Keratinocyte (primary cell): ENCODE data around the gene BHLHE40. TPM values are rescaled to one million over a fixed set of nuclear protein-coding genes. Genes with fewer than 3 reads are reported as not detected.

Experiments used
- DNase-seq: peaks from one replicate; pipeline ENCODE4 v3.0.0-alpha.2; 2011; ENCODE audit warnings: low read depth, missing footprints, low spot score
- FAIRE-seq: peaks from 2 replicates; lab custom pipeline; 2011; peaks lifted over from hg19 to GRCh38; lab: Jason Lieb, UNC
- H2AFZ ChIP-seq: 2 replicates; pipeline ENCODE4 v1.6.0; 2012; ENCODE audit warnings: low read length, control low read depth, inconsistent platforms; ENCODE audit not compliant: control insufficient read depth
- H3K27ac ChIP-seq: 2 replicates; pipeline ENCODE4 v1.5.1; 2011; ENCODE audit warnings: low read length; ENCODE audit not compliant: control insufficient read depth, insufficient read depth
- H3K27me3 ChIP-seq: 3 replicates; pipeline ENCODE4 v1.6.0; 2011; ENCODE audit warnings: low read length; ENCODE audit not compliant: control insufficient read depth, insufficient read depth; ENCODE audit errors: extremely low read depth
- H3K36me3 ChIP-seq, 2 experiments: 2 replicates in 1 of 2; 3 replicates in 1 of 2; pipeline ENCODE4 v1.5.1; 2011; ENCODE audit warnings: low read length in 2 of 2, mild to moderate bottlenecking in 1 of 2; ENCODE audit not compliant: control insufficient read depth in 2 of 2, insufficient read depth in 2 of 2; ENCODE audit errors: extremely low read depth in 1 of 2
- H3K4me1 ChIP-seq: 3 replicates; pipeline ENCODE4 v1.5.1; 2011; ENCODE audit warnings: low read length; ENCODE audit not compliant: control insufficient read depth, insufficient read depth; ENCODE audit errors: extremely low read depth
- H3K4me2 ChIP-seq: 3 replicates; pipeline ENCODE4 v1.6.0; 2011; ENCODE audit warnings: low read depth, low read length; ENCODE audit not compliant: control insufficient read depth, insufficient read depth; ENCODE audit errors: extremely low read depth
- H3K4me3 ChIP-seq, 3 experiments: fragments of 200-600 bp in 1 of 3; sonication (generic) in 1 of 3; 2 replicates in 2 of 3; 3 replicates in 1 of 3; pipeline ENCODE4 v1.5.1; 2011 to 2016; ENCODE audit warnings: low read length in 3 of 3, mild to moderate bottlenecking in 3 of 3, control low read depth in 2 of 3, inconsistent platforms in 1 of 3, low read depth in 1 of 3, mixed read lengths in 1 of 3, mixed run types in 1 of 3, moderate library complexity in 1 of 3; ENCODE audit not compliant: control insufficient read depth in 2 of 3, insufficient read depth in 2 of 3; ENCODE audit errors: extremely low read depth in 1 of 3
- H3K79me2 ChIP-seq: 2 replicates; pipeline ENCODE4 v1.6.0; 2012; ENCODE audit warnings: low read length; ENCODE audit not compliant: control insufficient read depth, insufficient read depth
- H3K9ac ChIP-seq: 3 replicates; pipeline ENCODE4 v1.6.0; 2011; ENCODE audit warnings: low read length; ENCODE audit not compliant: control insufficient read depth, insufficient read depth; ENCODE audit errors: extremely low read depth
- H3K9me1 ChIP-seq: 3 replicates; pipeline ENCODE4 v1.6.0; 2011; ENCODE audit warnings: low read length; ENCODE audit not compliant: control insufficient read depth, insufficient read depth; ENCODE audit errors: extremely low read depth
- H3K9me3 ChIP-seq: 2 replicates; pipeline ENCODE4 v1.5.1; 2012; ENCODE audit warnings: low read depth, low read length; ENCODE audit not compliant: control insufficient read depth
- H4K20me1 ChIP-seq: 3 replicates; pipeline ENCODE4 v1.6.0; 2011; ENCODE audit warnings: low read length; ENCODE audit not compliant: control insufficient read depth, insufficient read depth; ENCODE audit errors: extremely low read depth
- EZH2 ChIP-seq: IDR thresholded peaks from one replicate; pipeline ENCODE4 v1.6.1; 2012; ENCODE audit warnings: inconsistent platforms, mild to moderate bottlenecking, low read length, moderate library complexity
- dilution Hi-C: fragments of 300-500 bp; cut with MboI; formaldehyde crosslinking; loops from one replicate; pipeline ENCODE4 v1.7.0; 2020; ENCODE audit warnings: low sequenced_read_pairs; ENCODE audit not compliant: extremely low pct_ligation_motif_present
- polyA plus RNA-seq, 5 experiments: library from polyadenylated mRNA; depleted of rRNA in 3 of 5; stranded (reverse) in 3 of 5; stranded (forward) in 1 of 5; unstranded in 1 of 5; fragments of >200 nt; gene quantifications; 1 replicate in 1 of 5; 2 replicates in 3 of 5; 3 replicates in 1 of 5; pipeline versions ENCODE4 v1.2.1 to v1.2.3, GENCODE V29; 2011 to 2012; ENCODE audit warnings: missing spikeins in 2 of 5, low read depth in 1 of 5, low replicate concordance in 1 of 5
- TF ChIP-seq, protein P1 (sequence below), 3 experiments: IDR thresholded peaks in 1 of 3; conservative IDR thresholded peaks in 1 of 3; optimal IDR thresholded peaks in 1 of 3; 2 replicates in 2 of 3; 3 replicates in 1 of 3; pipeline versions ENCODE3 to v1.5.1; 2011; ENCODE audit warnings: low read length in 3 of 3, mild to moderate bottlenecking in 3 of 3, moderate library complexity in 2 of 3, control low read depth in 1 of 3, inconsistent platforms in 1 of 3; ENCODE audit not compliant: insufficient read depth in 2 of 3; ENCODE audit errors: extremely low read depth in 1 of 3

The BHLHE40 gene
- polyA plus RNA-seq, 1 donor (not counting 4 experiments of a cell fraction or from before 2014, with no cell fraction given) = 95.7 TPM

DNA sequence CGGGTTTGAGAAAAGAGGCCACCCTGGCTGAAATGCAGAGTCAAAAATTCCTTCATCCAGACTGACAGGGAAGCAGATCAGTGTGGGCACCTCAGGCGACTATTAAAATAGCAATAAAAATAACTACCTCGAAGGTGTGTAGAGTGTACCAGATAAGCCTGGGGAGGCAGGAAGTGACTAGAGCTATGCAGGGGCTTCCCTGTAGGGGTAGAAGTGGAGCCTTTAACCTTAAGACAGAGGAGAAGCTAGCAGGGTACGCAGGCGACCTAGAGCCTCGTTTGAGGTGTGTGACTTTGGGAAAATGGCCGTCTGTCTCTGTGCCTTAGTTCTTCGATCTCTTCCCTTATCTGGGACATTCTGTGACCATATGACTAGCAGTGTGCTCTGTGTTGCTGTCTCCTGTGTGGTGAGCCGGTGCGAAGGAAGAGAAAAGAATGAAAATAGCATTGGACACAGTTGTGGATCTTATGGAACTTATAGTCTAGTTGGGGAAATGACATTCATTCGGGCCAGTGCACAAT is 17.6 kb downstream of the BHLHE40 start:
- H3K4me3 ChIP-seq = no peak overlapping the region
- peaks cover 38% of the 10 kb centered on the region for H3K4me1 ChIP-seq
- no peak overlapping the region for H3K27ac ChIP-seq
- H3K79me2 ChIP-seq = no peaks in the 10 kb centered on the region
- TF ChIP-seq, protein P1, sequence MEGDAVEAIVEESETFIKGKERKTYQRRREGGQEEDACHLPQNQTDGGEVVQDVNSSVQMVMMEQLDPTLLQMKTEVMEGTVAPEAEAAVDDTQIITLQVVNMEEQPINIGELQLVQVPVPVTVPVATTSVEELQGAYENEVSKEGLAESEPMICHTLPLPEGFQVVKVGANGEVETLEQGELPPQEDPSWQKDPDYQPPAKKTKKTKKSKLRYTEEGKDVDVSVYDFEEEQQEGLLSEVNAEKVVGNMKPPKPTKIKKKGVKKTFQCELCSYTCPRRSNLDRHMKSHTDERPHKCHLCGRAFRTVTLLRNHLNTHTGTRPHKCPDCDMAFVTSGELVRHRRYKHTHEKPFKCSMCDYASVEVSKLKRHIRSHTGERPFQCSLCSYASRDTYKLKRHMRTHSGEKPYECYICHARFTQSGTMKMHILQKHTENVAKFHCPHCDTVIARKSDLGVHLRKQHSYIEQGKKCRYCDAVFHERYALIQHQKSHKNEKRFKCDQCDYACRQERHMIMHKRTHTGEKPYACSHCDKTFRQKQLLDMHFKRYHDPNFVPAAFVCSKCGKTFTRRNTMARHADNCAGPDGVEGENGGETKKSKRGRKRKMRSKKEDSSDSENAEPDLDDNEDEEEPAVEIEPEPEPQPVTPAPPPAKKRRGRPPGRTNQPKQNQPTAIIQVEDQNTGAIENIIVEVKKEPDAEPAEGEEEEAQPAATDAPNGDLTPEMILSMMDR (optimal IDR thresholded peaks at IDR 0.05 in 1 of 3, IDR thresholded peaks at IDR 0.05 in 1 of 3, conservative IDR thresholded peaks at IDR 0.05 in 1 of 3; ENCODE audit: extremely low read depth in 1 of 3, insufficient read depth in 2 of 3, low read length in 3 of 3) = no peak
- TF ChIP-seq EZH2 = no peak
- H3K4me2 ChIP-seq = no peak overlapping the region
- no peak overlapping the region for H2AFZ ChIP-seq
- no peak for DNase-seq
- FAIRE-seq = no peak
- no peaks in the 10 kb centered on the region for H3K9me3 ChIP-seq
- no peaks in the 10 kb centered on the region for H3K9me1 ChIP-seq
- no peaks in the 10 kb centered on the region for H3K36me3 ChIP-seq
- no peak overlapping the region for H3K9ac ChIP-seq
- dilution Hi-C loops = no loop called here
- no peaks in the 10 kb centered on the region for H4K20me1 ChIP-seq
- no peaks in the 10 kb centered on the region for H3K27me3 ChIP-seq

DNA sequence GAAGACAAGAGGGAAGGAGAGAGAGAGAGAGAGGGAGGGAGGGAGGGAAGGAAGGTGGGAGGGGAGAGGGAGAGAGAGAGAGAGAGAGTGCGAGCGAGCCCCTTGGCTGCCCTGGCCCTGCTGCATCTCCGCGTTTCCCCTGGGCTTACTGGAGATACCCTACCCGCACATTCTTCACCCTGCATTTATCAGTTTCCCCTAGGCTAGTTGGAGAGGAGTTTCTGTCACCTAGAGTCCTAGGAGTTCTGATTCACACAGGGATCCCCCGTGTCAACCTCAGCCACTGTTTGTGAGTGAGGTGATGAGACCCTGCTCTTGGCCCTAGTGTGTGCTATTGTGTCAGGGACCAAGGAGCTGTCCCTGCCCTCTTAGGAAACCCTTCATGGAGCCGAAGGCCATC is 18.7 kb downstream of the BHLHE40 start:
- H3K27ac ChIP-seq = no peak overlapping the region
- no peak for FAIRE-seq
- no peaks in the 10 kb centered on the region for H3K36me3 ChIP-seq
- H3K27me3 ChIP-seq = no peaks in the 10 kb centered on the region
- H2AFZ ChIP-seq = no peak overlapping the region
- no peak for DNase-seq
- no peak overlapping the region for H3K4me2 ChIP-seq
- peaks cover 46% of the 10 kb centered on the region for H3K4me1 ChIP-seq
- no peaks in the 10 kb centered on the region for H4K20me1 ChIP-seq
- H3K9me1 ChIP-seq = no peaks in the 10 kb centered on the region
- no peaks in the 10 kb centered on the region for H3K9me3 ChIP-seq
- H3K9ac ChIP-seq = no peak overlapping the region
- dilution Hi-C loops = no loop called here
- no peak overlapping the region for H3K4me3 ChIP-seq
- no peaks in the 10 kb centered on the region for H3K79me2 ChIP-seq
- TF ChIP-seq, protein P1 (optimal IDR thresholded peaks at IDR 0.05 in 1 of 3, IDR thresholded peaks at IDR 0.05 in 1 of 3, conservative IDR thresholded peaks at IDR 0.05 in 1 of 3; ENCODE audit: extremely low read depth in 1 of 3, insufficient read depth in 2 of 3, low read length in 3 of 3) = no peak
